MM.1S (cell line): ENCODE data around the gene DNAI2.

Experiments used
- DNase-seq: peaks from one replicate; pipeline ENCODE4 v3.0.0-alpha.2; 2015
- H2AFZ ChIP-seq: fragments of 300-600 bp; sonication (generic); 2 replicates; pipeline ENCODE4 v1.6.0; 2016; ENCODE audit warnings: antibody characterized with exemption, low read length
- H3F3A ChIP-seq: fragments of 300-600 bp; sonication (generic); 2 replicates; pipeline ENCODE4 v1.6.1; 2016; ENCODE audit warnings: mild to moderate bottlenecking, antibody characterized with exemption, low read length, moderate library complexity, mixed read lengths; ENCODE audit not compliant: insufficient read depth
- H3K27ac ChIP-seq: fragments of 300-600 bp; sonication (generic); 2 replicates; pipeline ENCODE4 v1.5.1; 2016; ENCODE audit warnings: mild to moderate bottlenecking, low read length
- H3K27me3 ChIP-seq: fragments of 300-600 bp; sonication (generic); replicated peaks from 2 replicates; pipeline ENCODE4 v1.6.0; 2016; ENCODE audit warnings: low read length; ENCODE audit not compliant: insufficient read depth
- H3K36me3 ChIP-seq: fragments of 300-600 bp; sonication (generic); replicated peaks from 2 replicates; pipeline ENCODE4 v1.6.1; 2016; ENCODE audit warnings: mild to moderate bottlenecking, low read length, mixed read lengths; ENCODE audit not compliant: insufficient read depth
- H3K4me1 ChIP-seq: fragments of 300-600 bp; sonication (generic); 2 replicates; pipeline ENCODE4 v1.6.1; 2016; ENCODE audit warnings: low read length, mixed read lengths
- H3K4me2 ChIP-seq: fragments of 300-600 bp; sonication (generic); 2 replicates; pipeline ENCODE4 v1.6.0; 2016; ENCODE audit warnings: low read depth, low read length
- H3K4me3 ChIP-seq: fragments of 300-600 bp; sonication (generic); 2 replicates; pipeline ENCODE4 v1.5.1; 2016; ENCODE audit warnings: low read length, mixed read lengths
- H3K79me2 ChIP-seq: fragments of 300-600 bp; sonication (generic); 2 replicates; pipeline ENCODE4 v1.6.1; 2016; ENCODE audit warnings: mixed run types, low read length, mixed read lengths
- H3K9ac ChIP-seq: fragments of 300-600 bp; sonication (generic); 2 replicates; pipeline ENCODE4 v1.6.1; 2016; ENCODE audit warnings: low read length, mixed read lengths
- H3K9me2 ChIP-seq: fragments of 300-600 bp; sonication (generic); replicated peaks from 2 replicates; pipeline ENCODE4 v1.6.1; 2016; ENCODE audit warnings: mild to moderate bottlenecking, low read length, mixed read lengths; ENCODE audit not compliant: insufficient read depth
- H3K9me3 ChIP-seq: fragments of 300-600 bp; sonication (generic); replicated peaks from 2 replicates; pipeline ENCODE4 v1.6.1; 2016; ENCODE audit warnings: mild to moderate bottlenecking, low read length, mixed read lengths; ENCODE audit not compliant: insufficient read depth
- H4K20me1 ChIP-seq: fragments of 300-600 bp; sonication (generic); 2 replicates; pipeline ENCODE4 v1.6.1; 2016; ENCODE audit warnings: mild to moderate bottlenecking, low read length, moderate library complexity, mixed read lengths; ENCODE audit not compliant: insufficient read depth
- EZH2 ChIP-seq: fragments of 300-600 bp; sonication (generic); optimal IDR thresholded peaks from 2 replicates; pipeline ENCODE3; 2017; ENCODE audit warnings: low read depth, mild to moderate bottlenecking, antibody characterized with exemption, low read length, mixed read lengths
- EZH2phosphoT487 ChIP-seq: fragments of 300-600 bp; sonication (generic); IDR thresholded peaks from 2 replicates; pipeline ENCODE4 v1.6.1; 2018; ENCODE audit warnings: antibody characterized with exemption, low read length
- TF ChIP-seq, protein P1 (sequence below): fragments of 300-600 bp; sonication (generic); IDR thresholded peaks from 2 replicates; pipeline ENCODE4 v1.5.1; 2016; ENCODE audit warnings: antibody characterized with exemption, low read length, mixed read lengths

The DNAI2 gene

DNA sequence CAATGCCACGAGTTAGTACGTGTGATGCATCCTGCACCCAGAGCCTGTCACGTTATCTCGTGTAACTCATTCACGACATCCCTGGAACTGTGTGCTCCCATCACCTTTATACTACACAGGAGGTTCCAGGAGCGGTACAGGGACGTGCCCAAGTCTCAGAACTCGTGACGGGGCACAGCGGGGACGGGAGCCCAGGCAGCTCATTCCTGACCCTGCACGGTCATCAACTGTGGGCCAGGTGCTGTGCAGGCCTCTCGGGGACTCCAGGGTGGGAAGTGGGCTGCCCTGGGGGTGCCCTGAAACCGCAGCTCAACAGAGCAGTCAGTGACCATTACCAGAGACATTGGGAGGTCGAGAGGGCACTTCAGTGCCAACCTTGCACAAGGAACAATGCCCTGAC lies 40.8 kb downstream of the DNAI2 start:
- no peaks in the 10 kb centered on the region for H3K4me1 ChIP-seq
- no peak overlapping the region for H3K4me2 ChIP-seq
- no peaks in the 10 kb centered on the region for H3K9me2 ChIP-seq
- no peaks in the 10 kb centered on the region for H4K20me1 ChIP-seq
- H3K36me3 ChIP-seq, result no peaks in the 10 kb centered on the region
- no peak for TF ChIP-seq EZH2
- TF ChIP-seq, protein P1, sequence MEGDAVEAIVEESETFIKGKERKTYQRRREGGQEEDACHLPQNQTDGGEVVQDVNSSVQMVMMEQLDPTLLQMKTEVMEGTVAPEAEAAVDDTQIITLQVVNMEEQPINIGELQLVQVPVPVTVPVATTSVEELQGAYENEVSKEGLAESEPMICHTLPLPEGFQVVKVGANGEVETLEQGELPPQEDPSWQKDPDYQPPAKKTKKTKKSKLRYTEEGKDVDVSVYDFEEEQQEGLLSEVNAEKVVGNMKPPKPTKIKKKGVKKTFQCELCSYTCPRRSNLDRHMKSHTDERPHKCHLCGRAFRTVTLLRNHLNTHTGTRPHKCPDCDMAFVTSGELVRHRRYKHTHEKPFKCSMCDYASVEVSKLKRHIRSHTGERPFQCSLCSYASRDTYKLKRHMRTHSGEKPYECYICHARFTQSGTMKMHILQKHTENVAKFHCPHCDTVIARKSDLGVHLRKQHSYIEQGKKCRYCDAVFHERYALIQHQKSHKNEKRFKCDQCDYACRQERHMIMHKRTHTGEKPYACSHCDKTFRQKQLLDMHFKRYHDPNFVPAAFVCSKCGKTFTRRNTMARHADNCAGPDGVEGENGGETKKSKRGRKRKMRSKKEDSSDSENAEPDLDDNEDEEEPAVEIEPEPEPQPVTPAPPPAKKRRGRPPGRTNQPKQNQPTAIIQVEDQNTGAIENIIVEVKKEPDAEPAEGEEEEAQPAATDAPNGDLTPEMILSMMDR, result no peak
- no peak for TF ChIP-seq EZH2phosphoT487
- H2AFZ ChIP-seq, result no peak overlapping the region
- no peak for DNase-seq
- H3K27ac ChIP-seq, result no peak overlapping the region
- no peaks in the 10 kb centered on the region for H3K79me2 ChIP-seq
- H3K4me3 ChIP-seq, result no peak overlapping the region
- H3K9ac ChIP-seq, result no peak overlapping the region
- no peaks in the 10 kb centered on the region for H3K9me3 ChIP-seq
- peaks cover 76% of the 10 kb centered on the region for H3K27me3 ChIP-seq
- no peaks in the 10 kb centered on the region for H3F3A ChIP-seq

- H2AFZ ChIP-seq, result no peak overlapping the region
- H3F3A ChIP-seq, result no peaks in the 10 kb centered on the region
- DNase-seq, result no peak
- peaks cover 82% of the 10 kb centered on the region for H3K27me3 ChIP-seq
- H4K20me1 ChIP-seq, result no peaks in the 10 kb centered on the region
- no peak for TF ChIP-seq EZH2
- TF ChIP-seq EZH2phosphoT487, result no peak
- TF ChIP-seq, protein P1, result no peak
- H3K4me2 ChIP-seq, result no peak overlapping the region
- H3K27ac ChIP-seq, result no peak overlapping the region
- no peaks in the 10 kb centered on the region for H3K36me3 ChIP-seq
- no peaks in the 10 kb centered on the region for H3K9me2 ChIP-seq
- no peaks in the 10 kb centered on the region for H3K4me1 ChIP-seq
- H3K9ac ChIP-seq, result no peak overlapping the region
- no peaks in the 10 kb centered on the region for H3K79me2 ChIP-seq
- H3K9me3 ChIP-seq, result no peaks in the 10 kb centered on the region
- no peak overlapping the region for H3K4me3 ChIP-seq
Measured at GRCh38 chr17:74316220-74316619, 42.2 kb downstream of the DNAI2 start.

- Histone ChIP-seq H3K27me3 (peaks cover 84% of the 10 kb centered on the region), H3K9me2 (no peaks in the 10 kb centered on the region), H3K4me3 (no peak overlapping the region), H3K4me1 (no peaks in the 10 kb centered on the region), H3K27ac (no peak overlapping the region), H3K36me3 (no peaks in the 10 kb centered on the region), H3K4me2 (no peak overlapping the region), H2AFZ (no peak overlapping the region), H3K9ac (no peak overlapping the region), H3K9me3 (no peaks in the 10 kb centered on the region), H4K20me1 (no peaks in the 10 kb centered on the region), H3K79me2 (no peaks in the 10 kb centered on the region), H3F3A (no peaks in the 10 kb centered on the region)
- no peak for DNase-seq
- TF ChIP-seq EZH2 (no peak), EZH2phosphoT487 (no peak)
- TF ChIP-seq, protein P1, result no peak
Measured at GRCh38 chr17:74317071-74317470, 43.0 kb downstream of the DNAI2 start.
